ENCODE measurements around the gene UBR4. TPM values are rescaled to one million over a fixed set of nuclear protein-coding genes. Genes with fewer than 3 reads are reported as not detected.

UBR4 gene
- total RNA-seq, 2 experiments from 2014 or later: 121 to 126 TPM

- no TSS peak for BruUV-seq (replicated peaks)
- Histone ChIP-seq H3K79me2 (ENCODE audit: insufficient read depth, low read depth, low read length) (no peaks in the 10 kb centered on the region), H4K20me1 (ENCODE audit: insufficient read depth, low read length) (0 out of 2 replicates have a peak, but pooled peaks cover 3% of the 10 kb centered on the region), H3K9me2 (ENCODE audit: insufficient read depth, low read length) (no peaks in the 10 kb centered on the region), H3K27ac (ENCODE audit: low read depth, low read length, poor library complexity, severe bottlenecking) (no peak overlapping the region), H3K4me3 (ENCODE audit: low read depth, low read length, poor library complexity, severe bottlenecking) (no peak overlapping the region), H3K36me3 (ENCODE audit: insufficient read depth, low read length) (peaks cover 88% of the 10 kb centered on the region), H3K9me3 (ENCODE audit: low read length) (no peaks in the 10 kb centered on the region), H2AFZ (ENCODE audit: low read length) (no peak overlapping the region), H3K4me1 (ENCODE audit: insufficient read depth, low read length, poor library complexity, severe bottlenecking) (no peaks in the 10 kb centered on the region), H3K4me2 (ENCODE audit: low read length) (no peak overlapping the region)
- DNase-seq (ENCODE audit: low spot score): no peak
- ChIA-PET POLR2A (no interaction called here), CTCF (ENCODE audit: unreplicated experiment) (no interaction called here)
- TF ChIP-seq EZH2phosphoT487 (IDR thresholded peaks at IDR 0.05; ENCODE audit: borderline replicate concordance, low read depth, low read length) (no peak), CTCF (conservative IDR thresholded peaks at IDR 0.05; ENCODE audit: low read length) (no peak)
- intact Hi-C loops (cut with micrococcal nuclease; ENCODE audit: unreplicated experiment): no loop called here
Observed at GRCh38 chr1:19190468-19190867, 19.6 kb downstream of the UBR4 start.

GRCh38 chr1:19189270-19189669 is 20.8 kb downstream of the UBR4 start:
- Histone ChIP-seq H3K79me2 (ENCODE audit: insufficient read depth, low read depth, low read length) (no peaks in the 10 kb centered on the region), H3K4me1 (ENCODE audit: insufficient read depth, low read length, poor library complexity, severe bottlenecking) (no peaks in the 10 kb centered on the region), H3K9me3 (ENCODE audit: low read length) (no peaks in the 10 kb centered on the region), H3K27ac (ENCODE audit: low read depth, low read length, poor library complexity, severe bottlenecking) (no peak overlapping the region), H3K4me2 (ENCODE audit: low read length) (no peak overlapping the region), H3K4me3 (ENCODE audit: low read depth, low read length, poor library complexity, severe bottlenecking) (no peak overlapping the region), H3K36me3 (ENCODE audit: insufficient read depth, low read length) (peaks cover 97% of the 10 kb centered on the region), H4K20me1 (ENCODE audit: insufficient read depth, low read length) (0 out of 2 replicates have a peak, but pooled peaks cover 3% of the 10 kb centered on the region), H2AFZ (ENCODE audit: low read length) (no peak overlapping the region), H3K9me2 (ENCODE audit: insufficient read depth, low read length) (no peaks in the 10 kb centered on the region)
- POLR2A ChIA-PET: interaction anchor here (0.7 kb wide), 1 partner anchor 145 kb away, joined by 3 read pairs; no protein-coding TSS in a partner anchor
- no peak for DNase-seq (ENCODE audit: low spot score)
- CTCF ChIA-PET (ENCODE audit: unreplicated experiment): no interaction called here
- no peak for TF ChIP-seq EZH2phosphoT487 (IDR thresholded peaks at IDR 0.05; ENCODE audit: borderline replicate concordance, low read depth, low read length)
- TF ChIP-seq CTCF (conservative IDR thresholded peaks at IDR 0.05; ENCODE audit: low read length): no peak
- BruUV-seq (replicated peaks): no TSS peak
- intact Hi-C loops (cut with micrococcal nuclease; ENCODE audit: unreplicated experiment): no loop called here

GRCh38 chr1:19187852-19188251 is 22.2 kb downstream of the UBR4 start:
- Histone ChIP-seq H2AFZ (ENCODE audit: low read length) (no peak overlapping the region), H3K4me3 (ENCODE audit: low read depth, low read length, poor library complexity, severe bottlenecking) (no peak overlapping the region), H3K9me3 (ENCODE audit: low read length) (no peaks in the 10 kb centered on the region), H3K9me2 (ENCODE audit: insufficient read depth, low read length) (no peaks in the 10 kb centered on the region), H3K27ac (ENCODE audit: low read depth, low read length, poor library complexity, severe bottlenecking) (no peak overlapping the region), H3K79me2 (ENCODE audit: insufficient read depth, low read depth, low read length) (no peaks in the 10 kb centered on the region), H3K4me1 (ENCODE audit: insufficient read depth, low read length, poor library complexity, severe bottlenecking) (no peaks in the 10 kb centered on the region), H4K20me1 (ENCODE audit: insufficient read depth, low read length) (0 out of 2 replicates have a peak, but pooled peaks cover 3% of the 10 kb centered on the region), H3K4me2 (ENCODE audit: low read length) (no peak overlapping the region), H3K36me3 (ENCODE audit: insufficient read depth, low read length) (peaks cover 97% of the 10 kb centered on the region)
- BruUV-seq (replicated peaks): no TSS peak
- DNase-seq (ENCODE audit: low spot score): no peak
- TF ChIP-seq CTCF (conservative IDR thresholded peaks at IDR 0.05; ENCODE audit: low read length) (no peak), EZH2phosphoT487 (IDR thresholded peaks at IDR 0.05; ENCODE audit: borderline replicate concordance, low read depth, low read length) (no peak)
- ChIA-PET CTCF (ENCODE audit: unreplicated experiment) (no interaction called here), POLR2A (interaction anchor here (1.0 kb wide), 1 partner anchor 10 kb away, joined by 4 read pairs; no protein-coding TSS in a partner anchor)
- intact Hi-C loops (cut with micrococcal nuclease; ENCODE audit: unreplicated experiment): no loop called here

Data from OCI-LY7 (cell line).